HG03442 (cell line): ENCODE results near the gene DYNLRB2.

Experiments used
- ATAC-seq: cut with Tn5 transposase; IDR thresholded peaks from one replicate; pipeline ENCODE4 v1.9.1; 2021; ENCODE audit warnings: mild to moderate bottlenecking, moderate library complexity; ENCODE audit not compliant: unreplicated experiment

Gene DYNLRB2

DNA sequence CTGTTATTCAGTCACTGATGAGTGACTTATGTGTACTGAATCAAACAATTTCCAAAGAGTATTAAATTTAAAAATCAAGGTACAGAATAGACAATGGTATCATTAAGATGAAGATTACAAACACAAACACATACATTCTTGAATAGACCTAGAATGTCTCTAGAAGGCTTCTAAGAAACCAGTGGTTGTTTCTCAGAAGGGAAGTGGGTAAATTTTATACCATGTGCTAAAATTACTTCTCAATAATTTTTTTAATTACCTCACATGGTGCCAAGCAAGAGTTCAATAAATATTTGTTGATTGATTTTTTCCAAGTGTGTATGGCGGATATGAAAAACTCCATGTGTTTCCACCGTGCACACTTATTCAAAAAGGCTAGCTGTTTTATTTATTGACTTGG, 6.4 kb downstream of the DYNLRB2 start:
- no peak for ATAC-seq

DNA sequence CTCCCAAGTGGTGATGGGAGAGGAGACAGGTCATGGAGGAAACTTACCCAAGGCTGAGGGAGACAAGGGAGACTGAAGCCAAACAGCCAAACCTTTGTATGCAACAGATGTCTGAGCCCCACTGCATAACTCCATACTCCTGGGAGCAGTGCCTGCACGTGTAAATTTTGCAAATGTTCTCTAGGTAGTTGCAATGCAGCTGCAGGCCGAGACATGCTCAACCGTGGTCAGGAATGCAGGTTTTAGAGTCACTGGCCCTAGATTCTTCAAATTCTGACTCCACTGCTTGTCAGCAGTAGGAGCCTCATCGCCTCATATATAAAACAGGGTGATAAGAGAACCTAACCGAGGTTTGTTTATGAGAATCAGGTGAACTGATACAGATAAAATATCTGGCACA, 11.5 kb downstream of the DYNLRB2 start:
- ATAC-seq, result no peak

DNA sequence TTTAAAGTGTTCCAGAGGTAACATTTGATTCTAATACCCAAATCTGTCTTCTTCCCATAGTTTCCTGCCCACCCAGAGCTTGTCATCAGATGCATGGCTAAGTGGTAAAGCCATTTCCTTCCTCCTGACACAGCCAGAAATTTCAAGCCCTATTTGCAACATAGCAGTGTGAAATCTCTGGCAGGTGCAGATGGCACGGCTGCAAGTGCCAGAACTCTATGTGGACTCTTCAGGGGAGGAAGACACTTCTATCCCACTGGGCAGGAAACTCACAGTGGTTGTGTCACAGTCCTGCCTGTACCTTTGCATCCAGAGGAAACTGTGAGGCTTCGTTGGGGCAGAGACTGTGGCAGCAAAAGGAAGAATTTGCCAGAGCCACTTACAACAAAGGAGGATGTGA, 13.2 kb downstream of the DYNLRB2 start:
- no peak for ATAC-seq

DNA sequence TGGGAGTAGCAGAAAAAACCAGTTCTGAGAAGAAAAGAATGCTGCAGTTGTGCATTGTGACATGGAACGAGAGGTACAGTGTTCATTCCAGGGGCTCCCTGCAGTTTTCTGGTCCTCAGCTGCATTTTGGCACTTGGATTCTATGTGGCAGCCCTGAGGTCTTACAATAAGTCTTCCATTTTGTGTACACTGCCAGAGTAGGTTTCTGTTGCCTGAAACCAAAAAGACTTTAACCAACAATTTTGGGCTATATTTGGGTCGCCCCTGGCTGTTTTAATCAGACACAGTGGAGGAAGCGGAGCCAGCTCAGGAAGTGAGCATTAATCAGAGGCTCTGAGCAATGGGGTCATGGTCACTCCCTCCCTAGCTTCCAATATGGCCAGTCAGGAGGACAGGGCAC, 15.7 kb downstream of the DYNLRB2 start:
- no peak for ATAC-seq

DNA sequence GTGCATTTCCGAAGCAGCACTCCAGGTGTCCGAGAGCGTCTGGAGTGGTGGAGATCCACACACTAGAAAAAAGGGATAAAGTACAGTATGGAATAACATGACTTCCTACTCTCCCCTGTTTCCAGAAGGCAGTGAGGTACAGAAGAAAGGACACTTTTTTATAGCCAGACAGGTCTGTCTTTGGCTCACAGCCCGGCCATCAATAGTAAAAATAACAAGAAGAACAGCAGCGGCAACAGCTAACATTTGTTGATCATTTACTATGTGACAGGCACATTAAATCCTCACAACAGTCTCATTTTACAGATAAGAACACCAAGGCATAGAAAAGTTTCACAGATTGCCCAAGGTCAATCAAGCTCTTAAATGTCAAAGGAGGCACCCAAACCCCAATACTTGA, 16.2 kb downstream of the DYNLRB2 start:
- ATAC-seq, result no peak

DNA sequence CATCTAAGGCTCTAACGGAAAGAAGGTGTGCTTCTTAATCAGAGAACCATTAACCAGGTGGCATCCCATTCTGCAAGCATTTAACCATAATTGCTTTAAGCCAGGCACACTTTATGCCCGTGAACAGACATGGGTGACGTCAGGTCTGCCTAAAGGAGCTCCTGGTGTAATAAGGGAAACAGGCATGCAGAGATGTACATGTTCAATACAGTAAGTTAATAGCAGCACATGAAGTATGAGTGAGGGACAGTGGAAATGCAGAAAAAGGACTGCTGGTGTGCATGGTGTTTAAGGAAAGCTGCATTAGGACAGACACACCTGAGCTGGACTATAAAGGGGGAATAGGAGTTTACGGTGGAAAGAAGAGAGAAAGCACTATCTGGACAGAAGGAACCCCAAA, 18.6 kb downstream of the DYNLRB2 start:
- ATAC-seq, result no peak

DNA sequence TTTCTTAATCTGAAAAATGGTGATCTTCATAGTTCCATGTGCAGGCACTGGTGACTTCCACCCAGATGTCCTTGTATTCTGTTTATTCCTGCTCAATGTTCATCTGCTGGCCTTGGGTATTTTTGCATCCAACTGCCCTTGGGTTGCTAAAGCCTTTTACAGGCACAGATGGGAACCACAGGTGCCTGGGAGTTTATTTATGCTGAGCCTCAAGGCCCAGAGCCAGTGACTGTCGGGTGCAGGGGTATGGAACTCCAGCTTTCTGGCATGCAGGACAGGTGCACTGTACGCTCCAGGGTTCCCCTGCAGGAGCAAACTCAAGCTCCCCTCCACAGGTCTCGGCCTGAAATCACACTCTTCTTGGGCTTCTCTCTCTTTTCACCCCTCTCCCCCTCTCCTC, 22.3 kb downstream of the DYNLRB2 start:
- ATAC-seq, result no peak

DNA sequence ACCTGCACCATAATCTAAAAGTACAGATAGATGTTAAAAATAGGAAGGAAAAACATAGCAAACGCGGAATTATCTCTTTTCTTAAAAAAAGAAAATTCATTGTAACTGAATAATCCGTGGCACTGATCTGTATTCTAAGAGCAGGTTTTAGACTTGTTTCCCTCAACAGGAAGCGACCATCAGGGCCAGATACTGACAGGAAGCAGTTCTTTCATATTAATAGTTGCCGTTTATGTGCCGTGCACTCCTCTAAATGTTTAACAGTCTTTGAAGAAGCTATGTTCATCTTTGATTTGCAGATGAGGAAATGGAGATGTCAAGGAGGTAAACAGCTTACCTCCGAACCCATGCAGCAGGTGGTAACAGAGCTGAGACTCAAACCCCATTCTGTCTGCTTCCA, 23.6 kb downstream of the DYNLRB2 start:
- no peak for ATAC-seq

DNA sequence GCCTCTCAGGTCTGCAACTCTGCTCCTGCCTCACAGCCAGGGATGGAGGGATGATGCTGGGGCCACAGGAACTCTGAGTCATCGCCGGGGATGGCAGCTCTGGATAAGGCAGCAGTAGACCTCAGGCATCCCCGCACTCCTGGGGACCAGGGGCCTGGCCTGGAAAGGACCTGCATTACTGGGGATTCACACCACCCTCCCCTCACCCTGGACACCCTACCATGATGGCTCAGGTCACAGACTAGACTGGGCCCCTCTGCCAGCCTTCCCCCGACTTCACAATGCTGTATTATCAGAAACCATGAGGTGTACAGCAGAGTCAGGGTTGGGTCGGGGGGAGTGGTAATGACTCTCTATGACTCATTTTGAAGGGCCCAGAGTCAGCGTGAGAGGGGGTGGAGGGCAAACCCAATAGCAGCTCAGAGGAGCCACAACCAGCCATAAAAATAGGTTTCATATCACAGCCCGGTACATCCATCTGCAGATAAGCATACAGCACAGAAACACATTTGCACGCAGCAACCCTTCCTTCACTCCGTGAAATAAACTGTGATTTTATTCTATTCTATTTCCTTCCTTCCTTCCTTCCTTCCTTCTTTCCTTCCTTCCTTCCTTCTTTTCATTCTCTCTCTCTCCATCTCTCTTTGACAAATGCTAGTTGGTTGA, 28.8 kb downstream of the DYNLRB2 start:
- peak; percentile 77 for ATAC-seq

DNA sequence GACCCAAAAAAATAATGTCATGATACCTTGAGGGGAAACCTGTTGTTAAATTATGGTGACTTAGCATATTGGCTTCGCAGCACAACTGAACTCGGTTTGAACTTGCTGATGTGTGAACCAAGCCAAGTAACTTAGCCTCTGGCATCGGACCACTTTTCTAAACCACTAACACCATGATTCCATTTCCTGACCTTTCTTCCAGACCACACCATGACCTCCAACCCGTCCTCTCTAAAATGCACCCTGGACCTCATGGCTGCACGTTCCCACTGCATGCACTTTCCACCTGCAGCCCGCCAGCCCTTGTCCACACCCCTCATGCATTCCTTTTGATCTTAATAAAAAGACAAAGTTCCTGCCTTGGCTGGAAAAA, 29.3 kb downstream of the DYNLRB2 start:
- no peak for ATAC-seq

DNA sequence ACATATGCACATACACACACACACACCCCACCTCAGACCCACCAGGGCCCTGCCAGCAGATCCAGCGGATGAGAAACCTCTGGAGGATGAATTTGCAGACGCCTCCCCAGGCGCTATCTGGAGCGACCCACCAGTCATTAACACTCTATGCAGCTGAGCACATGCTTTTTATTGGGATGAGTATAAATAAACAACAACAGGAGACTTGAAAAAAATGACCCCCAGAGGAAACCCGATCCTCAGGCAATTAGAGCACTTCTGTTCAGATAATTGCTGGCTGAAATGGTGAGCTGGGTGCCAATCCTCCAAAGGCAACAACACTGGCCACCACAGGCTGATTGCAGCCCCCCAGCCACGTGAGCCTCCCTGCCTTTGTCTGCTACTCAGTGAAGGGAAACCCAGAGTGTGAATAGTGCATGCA, 32.9 kb downstream of the DYNLRB2 start:
- no peak for ATAC-seq

DNA sequence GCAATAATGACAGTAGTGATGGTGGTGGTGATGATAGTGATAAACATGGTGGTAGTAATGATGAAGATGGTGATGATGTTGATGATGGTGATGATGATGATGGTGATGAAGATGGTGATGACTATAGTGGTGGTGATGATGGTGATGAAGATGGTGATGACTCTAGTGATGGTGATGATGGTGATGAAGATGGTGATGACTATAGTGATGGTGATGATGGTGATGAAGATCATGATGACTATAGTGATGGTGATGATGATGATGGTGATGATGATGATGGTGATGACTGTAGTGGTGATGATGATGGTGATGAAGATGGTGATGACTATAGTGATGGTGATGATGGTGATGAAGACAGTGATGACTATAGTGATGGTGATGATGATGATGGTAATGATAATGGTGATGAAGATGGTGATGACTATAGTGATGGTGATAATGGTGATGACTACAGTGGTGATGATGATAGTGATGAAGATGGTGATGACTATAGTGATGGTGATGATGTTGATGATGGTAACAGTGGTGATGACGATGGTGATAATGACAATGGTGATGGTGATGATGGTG, 35.6 kb downstream of the DYNLRB2 start:
- ATAC-seq, result no peak

DNA sequence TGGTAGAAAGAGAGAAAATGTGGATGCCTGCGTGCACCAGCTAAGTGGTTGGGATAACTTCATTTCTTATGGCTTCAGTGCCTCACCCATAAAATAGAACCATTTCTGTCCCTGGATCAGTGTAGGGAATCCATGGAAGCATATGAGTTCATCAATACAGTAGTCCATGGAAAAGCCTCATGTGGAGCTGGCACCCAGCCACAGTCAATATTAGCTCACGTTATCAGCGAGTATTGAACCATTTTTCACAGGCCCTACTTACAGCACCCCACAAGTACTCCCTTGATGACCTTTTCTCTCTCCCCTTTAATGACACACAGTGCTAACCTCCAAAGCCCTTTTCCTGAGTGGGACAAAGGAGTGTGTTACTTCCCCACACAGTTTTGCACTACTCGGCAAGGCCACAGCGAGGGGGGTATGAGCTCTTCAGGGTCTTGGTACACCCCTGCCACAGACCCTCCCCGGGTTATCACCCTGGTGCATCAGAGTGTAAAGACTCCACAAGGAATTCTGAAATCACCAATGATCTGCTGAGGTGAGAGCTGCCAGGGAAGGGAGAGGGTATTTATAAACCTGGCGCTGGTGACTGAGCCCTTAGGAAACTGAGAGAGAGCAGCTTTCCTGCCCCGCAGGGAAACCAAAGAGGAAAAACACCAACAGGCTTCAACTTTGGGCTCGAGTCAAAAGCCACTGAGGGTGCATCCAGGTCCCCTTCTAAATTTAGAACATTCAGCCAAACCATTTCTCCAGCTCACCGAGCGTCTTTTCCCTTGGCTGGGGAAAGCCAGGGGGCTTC, 36.9 kb downstream of the DYNLRB2 start:
- no peak for ATAC-seq

DNA sequence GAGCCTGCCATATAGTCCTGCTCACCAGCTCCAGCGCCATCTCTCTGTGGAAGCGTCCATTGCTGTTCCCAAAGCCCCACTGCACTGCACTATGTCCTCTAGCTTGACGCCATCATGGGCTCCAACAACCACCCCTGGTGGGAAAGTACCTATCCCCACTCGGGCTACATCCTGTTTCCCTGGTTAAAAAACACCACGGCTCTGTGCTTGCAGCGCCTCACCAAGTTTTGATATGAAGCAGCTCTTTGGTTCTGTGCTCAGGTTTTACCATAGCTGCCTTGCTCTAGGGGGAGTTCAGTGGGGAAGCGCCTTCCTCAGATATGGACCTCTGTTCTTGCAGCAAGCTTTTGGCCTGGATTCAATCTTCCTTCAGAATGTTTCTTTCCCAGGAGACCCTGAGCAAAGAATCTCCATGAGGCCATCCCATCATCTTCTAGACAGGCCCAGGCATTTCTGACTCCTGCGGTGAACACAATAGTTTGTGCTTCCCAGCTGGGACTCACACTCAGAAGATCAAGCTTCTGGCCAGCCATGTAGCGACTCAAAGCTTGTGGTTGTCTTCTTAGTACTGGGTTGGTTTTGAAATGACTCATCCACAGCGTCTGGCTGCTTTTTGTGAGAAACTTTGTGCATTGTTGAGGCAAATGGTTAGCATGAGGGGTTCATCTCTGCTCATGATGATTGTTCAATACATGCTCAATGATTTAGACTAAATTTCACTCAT, 39.5 kb downstream of the DYNLRB2 start:
- peak; percentile 88 for ATAC-seq

DNA sequence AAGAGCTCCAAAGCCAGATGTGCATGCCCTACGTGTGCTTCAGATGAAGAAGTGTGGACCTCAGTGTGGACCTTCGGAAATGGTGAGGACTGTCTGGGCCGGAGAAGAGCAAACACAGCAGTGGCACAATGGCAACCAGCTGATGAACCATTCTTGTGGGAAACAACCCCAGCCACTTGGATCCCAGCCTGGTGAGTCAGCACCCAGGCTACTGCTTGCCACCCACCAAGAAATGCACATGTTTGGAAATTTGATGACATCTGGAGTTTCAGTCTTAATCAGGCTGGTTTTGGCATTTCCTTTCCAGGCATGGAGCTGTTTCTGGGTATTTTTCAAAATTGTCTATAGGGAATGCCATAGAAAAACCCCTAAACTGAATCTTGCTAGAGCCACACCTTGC, 42.7 kb downstream of the DYNLRB2 start:
- ATAC-seq, result no peak

DNA sequence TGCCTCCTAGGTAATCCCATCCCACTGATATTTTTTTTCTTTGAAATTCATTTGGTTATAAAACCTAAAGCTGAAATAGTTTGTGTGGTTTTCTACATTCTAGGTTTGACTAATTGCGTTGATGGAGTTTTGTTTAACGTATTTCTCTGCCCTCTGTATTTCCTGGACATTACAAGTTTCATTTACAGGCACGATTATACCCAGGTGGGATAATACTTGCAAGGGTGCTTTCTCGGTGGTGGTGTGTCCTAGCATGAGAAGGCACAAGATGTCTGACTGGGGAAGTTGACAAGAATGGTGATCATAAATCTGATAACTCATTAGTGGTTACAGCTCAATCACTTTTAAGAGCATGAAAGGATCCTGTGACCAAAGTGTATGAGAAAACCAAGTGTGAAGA, 45.0 kb downstream of the DYNLRB2 start:
- ATAC-seq, result no peak

DNA sequence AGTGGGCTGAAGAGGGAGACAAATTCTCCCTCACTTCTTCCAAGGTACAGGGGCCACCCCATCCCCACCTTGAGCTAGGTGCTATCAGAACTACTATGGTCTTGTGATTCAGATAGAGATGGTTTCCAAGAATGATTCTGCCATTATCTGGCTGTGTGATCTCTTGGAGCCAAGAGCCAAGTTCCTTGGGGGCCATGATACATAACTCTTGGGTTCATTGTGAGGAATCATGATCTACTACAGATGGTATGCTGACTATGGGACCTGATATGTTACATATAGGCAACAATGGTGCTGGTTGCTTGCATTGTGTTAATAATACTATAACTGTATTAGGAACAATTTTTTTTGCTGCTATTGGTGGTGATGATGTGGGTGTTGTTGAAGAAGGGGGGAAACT, 45.7 kb downstream of the DYNLRB2 start:
- ATAC-seq, result no peak

DNA sequence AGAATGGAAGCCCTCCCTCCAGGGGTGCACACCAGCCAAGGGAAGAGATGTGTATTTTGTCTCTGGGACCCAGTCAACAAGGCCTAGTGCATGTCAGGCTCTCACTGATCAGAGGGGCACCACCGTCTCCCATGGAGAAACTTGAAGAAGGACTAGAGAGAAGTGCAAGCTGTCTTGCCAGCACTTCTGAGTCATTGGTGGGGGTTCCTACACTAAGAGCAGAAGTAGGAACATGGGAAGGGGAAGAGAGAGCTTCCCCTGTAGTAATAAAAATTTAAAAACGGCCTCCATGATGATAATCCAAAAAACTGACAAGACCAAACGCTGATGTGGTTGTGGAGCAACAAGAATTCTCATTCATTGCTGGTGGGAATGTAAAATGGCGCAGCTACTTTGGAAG, 46.3 kb downstream of the DYNLRB2 start:
- ATAC-seq, result no peak

DNA sequence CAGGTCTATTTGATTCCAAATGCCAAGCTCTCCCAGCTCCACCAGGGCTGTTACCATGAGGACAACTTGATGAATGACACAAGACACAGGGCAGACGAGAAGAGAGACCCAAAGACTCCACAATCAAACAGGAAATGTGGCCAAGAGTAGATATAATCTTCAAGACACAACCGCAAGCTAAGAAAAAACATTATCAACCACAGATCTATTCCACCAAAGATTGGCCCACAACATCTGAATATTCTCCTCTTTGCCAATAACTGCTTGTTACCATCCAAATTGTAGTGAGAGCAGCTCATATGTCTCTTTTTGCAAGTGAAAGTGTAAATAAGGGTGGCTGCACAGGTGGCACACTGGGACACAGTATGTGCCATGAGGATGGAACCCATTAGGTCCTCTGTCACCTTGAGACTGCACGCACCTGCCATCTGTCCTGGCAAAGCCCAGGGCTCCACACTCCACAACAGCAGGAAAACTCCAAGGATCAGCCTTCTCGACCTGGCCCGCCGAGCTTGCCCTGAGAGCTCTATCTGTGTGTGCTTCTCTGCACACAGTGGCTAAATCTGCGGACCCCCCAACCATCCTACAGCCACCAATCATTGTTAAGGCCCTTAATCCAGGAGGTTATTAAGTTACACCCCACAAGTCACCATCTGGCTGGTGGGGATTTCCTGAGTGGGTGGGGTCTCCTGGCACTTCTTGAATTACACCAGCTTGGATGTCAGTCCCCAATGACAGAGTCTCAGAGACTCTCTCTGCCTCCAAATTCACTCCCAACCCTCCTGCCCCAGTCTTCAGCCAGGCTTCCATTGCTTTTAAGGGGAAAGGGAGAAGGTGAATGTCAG, 50.5 kb downstream of the DYNLRB2 start:
- ATAC-seq, result no peak

DNA sequence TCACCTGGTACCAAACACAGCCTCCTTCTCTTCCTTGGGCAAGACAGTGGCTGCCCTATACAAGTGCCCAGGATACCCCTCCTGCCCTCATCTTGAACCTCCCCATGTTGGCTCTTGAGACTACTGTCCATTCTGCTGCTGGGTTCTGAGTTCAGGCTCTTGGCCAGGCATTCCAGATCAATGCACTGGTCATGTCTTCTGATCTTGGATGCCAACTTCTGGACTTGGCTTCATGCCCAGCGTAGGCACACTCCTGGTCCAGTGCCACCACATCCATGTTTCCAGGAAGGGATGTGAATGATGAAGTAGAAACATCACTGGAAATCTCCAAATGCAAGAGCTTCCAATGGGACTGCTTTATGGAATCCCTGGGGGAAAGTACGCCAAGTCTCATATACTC, 51.5 kb downstream of the DYNLRB2 start:
- ATAC-seq, result no peak

DNA sequence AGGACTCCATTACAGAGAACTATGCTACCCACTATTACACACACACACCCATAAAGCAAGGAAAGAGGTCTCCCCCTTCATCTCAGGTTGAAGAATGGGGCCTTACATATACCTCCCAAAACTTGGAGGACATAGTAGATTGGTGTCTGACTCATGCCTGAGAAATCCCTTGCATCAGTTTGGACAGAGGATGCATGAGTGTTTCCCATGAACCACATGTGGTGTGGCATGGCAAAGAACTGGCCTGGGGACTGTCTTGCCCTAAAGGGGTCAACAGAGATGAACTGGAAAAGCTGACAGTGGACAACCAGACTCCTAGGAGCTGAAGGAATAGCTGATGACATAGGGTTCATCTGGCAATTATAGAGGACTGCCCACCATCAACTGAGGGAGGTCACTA, 54.0 kb downstream of the DYNLRB2 start:
- ATAC-seq, result no peak
